ENCODE measurements around the gene KCNA2. TPM values are rescaled to one million over a fixed set of nuclear protein-coding genes. Genes with fewer than 3 reads are reported as not detected.

Gene KCNA2
- polyA plus RNA-seq, 1 donor (not counting 4 experiments of a cell fraction or from before 2014, with no cell fraction given), result 0.03 TPM

- H4K20me1 ChIP-seq (ENCODE audit: control insufficient read depth, extremely low read depth, insufficient read depth, low read length), result no peaks in the 10 kb centered on the region
- DNase-seq (ENCODE audit: low read depth, low spot score), result no peak
- FAIRE-seq, result no peak
- H3K9me1 ChIP-seq (ENCODE audit: control insufficient read depth, extremely low read depth, insufficient read depth, low read length), result no peaks in the 10 kb centered on the region
- TF ChIP-seq EZH2 (IDR thresholded peaks at IDR 0.05; ENCODE audit: low read length), result no peak
- dilution Hi-C loops (cut with MboI; ENCODE audit: extremely low pct_ligation_motif_present, low sequenced_read_pairs), result no loop called here
- no peak overlapping the region for H3K4me3 ChIP-seq (ENCODE audit: control insufficient read depth in 2 of 3, extremely low read depth in 1 of 3, insufficient read depth in 2 of 3, low read depth in 1 of 3, low read length in 3 of 3)
- no peak overlapping the region for H3K9ac ChIP-seq (ENCODE audit: control insufficient read depth, extremely low read depth, insufficient read depth, low read length)
- no peak overlapping the region for H3K27ac ChIP-seq (ENCODE audit: control insufficient read depth, insufficient read depth, low read length)
- H2AFZ ChIP-seq (ENCODE audit: control insufficient read depth, low read length), result no peak overlapping the region
- H3K4me2 ChIP-seq (ENCODE audit: control insufficient read depth, extremely low read depth, insufficient read depth, low read depth, low read length), result no peak overlapping the region
- no peaks in the 10 kb centered on the region for H3K9me3 ChIP-seq (ENCODE audit: control insufficient read depth, low read depth, low read length)
- H3K36me3 ChIP-seq (ENCODE audit: control insufficient read depth in 2 of 2, extremely low read depth in 1 of 2, insufficient read depth in 2 of 2, low read length in 2 of 2), result no peaks in the 10 kb centered on the region
- H3K79me2 ChIP-seq (ENCODE audit: control insufficient read depth, insufficient read depth, low read length), result no peaks in the 10 kb centered on the region
- H3K4me1 ChIP-seq (ENCODE audit: control insufficient read depth, extremely low read depth, insufficient read depth, low read length), result no peaks in the 10 kb centered on the region
- H3K27me3 ChIP-seq (ENCODE audit: control insufficient read depth, extremely low read depth, insufficient read depth, low read length), result peaks cover 6% of the 10 kb centered on the region
These were observed 33.4 kb downstream of the KCNA2 start for GRCh38 chr1:110572751-110573150.

DNA sequence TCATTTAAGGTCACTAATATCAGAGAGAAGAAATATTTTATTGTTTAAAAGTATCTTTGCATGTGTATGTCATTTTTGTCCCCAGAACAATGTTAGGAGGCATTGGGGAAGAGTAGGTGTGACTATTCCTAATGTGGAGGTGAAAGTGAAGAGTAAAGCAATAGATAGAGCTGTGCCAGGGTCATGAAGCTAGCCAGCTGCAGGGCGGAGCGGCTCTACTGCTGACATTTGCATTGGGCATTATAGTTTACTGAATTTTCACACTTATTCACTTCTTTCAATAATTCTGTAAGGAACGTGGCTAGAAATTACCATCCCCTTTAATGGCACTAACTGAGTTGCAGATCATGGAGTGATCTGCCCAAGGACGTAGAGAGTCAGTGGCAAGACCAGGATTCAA, 35.3 kb downstream of the KCNA2 start:
- H3K9me1 ChIP-seq (ENCODE audit: control insufficient read depth, extremely low read depth, insufficient read depth, low read length), result no peaks in the 10 kb centered on the region
- H3K4me1 ChIP-seq (ENCODE audit: control insufficient read depth, extremely low read depth, insufficient read depth, low read length), result no peaks in the 10 kb centered on the region
- no peak overlapping the region for H3K4me2 ChIP-seq (ENCODE audit: control insufficient read depth, extremely low read depth, insufficient read depth, low read depth, low read length)
- peaks cover 6% of the 10 kb centered on the region for H3K27me3 ChIP-seq (ENCODE audit: control insufficient read depth, extremely low read depth, insufficient read depth, low read length)
- H3K36me3 ChIP-seq (ENCODE audit: control insufficient read depth in 2 of 2, extremely low read depth in 1 of 2, insufficient read depth in 2 of 2, low read length in 2 of 2), result no peaks in the 10 kb centered on the region
- no peaks in the 10 kb centered on the region for H4K20me1 ChIP-seq (ENCODE audit: control insufficient read depth, extremely low read depth, insufficient read depth, low read length)
- dilution Hi-C loops (cut with MboI; ENCODE audit: extremely low pct_ligation_motif_present, low sequenced_read_pairs), result no loop called here
- DNase-seq (ENCODE audit: low read depth, low spot score), result no peak
- no peak for TF ChIP-seq CTCF (optimal IDR thresholded peaks at IDR 0.05 in 1 of 3, IDR thresholded peaks at IDR 0.05 in 1 of 3, conservative IDR thresholded peaks at IDR 0.05 in 1 of 3; ENCODE audit: extremely low read depth in 1 of 3, insufficient read depth in 2 of 3, low read length in 3 of 3)
- no peaks in the 10 kb centered on the region for H3K79me2 ChIP-seq (ENCODE audit: control insufficient read depth, insufficient read depth, low read length)
- no peak for FAIRE-seq
- no peak overlapping the region for H2AFZ ChIP-seq (ENCODE audit: control insufficient read depth, low read length)
- H3K4me3 ChIP-seq (ENCODE audit: control insufficient read depth in 2 of 3, extremely low read depth in 1 of 3, insufficient read depth in 2 of 3, low read depth in 1 of 3, low read length in 3 of 3), result no peak overlapping the region
- no peak overlapping the region for H3K27ac ChIP-seq (ENCODE audit: control insufficient read depth, insufficient read depth, low read length)
- no peak overlapping the region for H3K9ac ChIP-seq (ENCODE audit: control insufficient read depth, extremely low read depth, insufficient read depth, low read length)
- H3K9me3 ChIP-seq (ENCODE audit: control insufficient read depth, low read depth, low read length), result no peaks in the 10 kb centered on the region

- no peak for FAIRE-seq
- TF ChIP-seq EZH2 (IDR thresholded peaks at IDR 0.05; ENCODE audit: low read length) (no peak), CTCF (optimal IDR thresholded peaks at IDR 0.05 in 1 of 3, IDR thresholded peaks at IDR 0.05 in 1 of 3, conservative IDR thresholded peaks at IDR 0.05 in 1 of 3; ENCODE audit: extremely low read depth in 1 of 3, insufficient read depth in 2 of 3, low read length in 3 of 3) (no peak)
These were observed 35.9 kb downstream of the KCNA2 start for GRCh38 chr1:110570307-110570706.

More at GRCh38 chr1:110570307-110570706, 35.9 kb downstream of the KCNA2 start:
- Histone ChIP-seq H3K36me3 (ENCODE audit: control insufficient read depth in 2 of 2, extremely low read depth in 1 of 2, insufficient read depth in 2 of 2, low read length in 2 of 2) (no peaks in the 10 kb centered on the region), H3K4me1 (ENCODE audit: control insufficient read depth, extremely low read depth, insufficient read depth, low read length) (no peaks in the 10 kb centered on the region), H3K79me2 (ENCODE audit: control insufficient read depth, insufficient read depth, low read length) (no peaks in the 10 kb centered on the region), H4K20me1 (ENCODE audit: control insufficient read depth, extremely low read depth, insufficient read depth, low read length) (no peaks in the 10 kb centered on the region), H3K4me3 (ENCODE audit: control insufficient read depth in 2 of 3, extremely low read depth in 1 of 3, insufficient read depth in 2 of 3, low read depth in 1 of 3, low read length in 3 of 3) (no peak overlapping the region), H3K9me1 (ENCODE audit: control insufficient read depth, extremely low read depth, insufficient read depth, low read length) (no peaks in the 10 kb centered on the region), H3K27ac (ENCODE audit: control insufficient read depth, insufficient read depth, low read length) (no peak overlapping the region), H3K9ac (ENCODE audit: control insufficient read depth, extremely low read depth, insufficient read depth, low read length) (no peak overlapping the region), H3K4me2 (ENCODE audit: control insufficient read depth, extremely low read depth, insufficient read depth, low read depth, low read length) (no peak overlapping the region), H3K9me3 (ENCODE audit: control insufficient read depth, low read depth, low read length) (no peaks in the 10 kb centered on the region), H2AFZ (ENCODE audit: control insufficient read depth, low read length) (no peak overlapping the region), H3K27me3 (ENCODE audit: control insufficient read depth, extremely low read depth, insufficient read depth, low read length) (peaks cover 6% of the 10 kb centered on the region)
- no peak for DNase-seq (ENCODE audit: low read depth, low spot score)
- dilution Hi-C loops (cut with MboI; ENCODE audit: extremely low pct_ligation_motif_present, low sequenced_read_pairs), result no loop called here

Data from keratinocyte (primary cell).